ENCODE measurements around the gene SEC24C.
"Not testable (repeated sequence)": the region's sequence is repeated elsewhere in the genome, so short reads cannot be mapped to it uniquely, and the experiment has no call there.

GRCh38 chr10:73714483-73714882 is 29.7 kb upstream of the SEC24C start:
- TF ChIP-seq CTCF (conservative IDR thresholded peaks at IDR 0.05; ENCODE audit: low read length); EZH2phosphoT487 (IDR thresholded peaks at IDR 0.05; ENCODE audit: borderline replicate concordance, low read depth, low read length): not testable (repeated sequence)
